GM18861 (cell line): ENCODE data around the gene ZNF423.

Experiments
- ATAC-seq: cut with Tn5 transposase; IDR thresholded peaks from one replicate; pipeline ENCODE4 v1.9.1; 2021; ENCODE audit not compliant: unreplicated experiment

ZNF423 gene

DNA sequence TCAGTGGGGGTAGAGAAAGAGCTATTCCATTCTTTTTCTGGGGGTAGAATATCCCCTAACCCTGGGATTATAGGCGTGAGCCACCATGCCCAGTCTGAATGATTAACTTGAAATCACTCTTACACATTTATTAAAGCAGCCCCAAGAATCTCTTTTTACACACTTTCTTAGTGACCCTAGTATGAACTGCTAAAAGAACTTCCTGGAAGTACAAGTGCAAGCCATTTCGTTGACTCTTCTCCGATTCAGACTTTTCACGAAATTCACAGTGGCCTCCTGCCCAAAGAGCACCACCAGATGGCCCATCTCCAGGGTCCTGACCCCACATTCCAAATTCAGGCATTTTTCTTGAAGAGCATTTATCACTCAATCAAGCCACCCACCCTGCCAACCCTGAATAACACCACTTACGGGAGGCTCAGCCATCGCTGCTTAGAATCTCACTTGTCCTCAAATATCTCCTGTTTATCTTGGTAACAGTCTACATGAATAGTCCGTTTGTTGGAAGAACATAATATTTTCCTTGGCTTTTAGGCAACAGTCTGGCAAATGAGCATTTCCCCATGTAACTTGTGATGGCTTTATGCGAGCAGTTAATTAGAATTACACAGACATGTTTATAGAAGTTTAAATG, 28.0 kb downstream of the ZNF423 start:
- no peak for ATAC-seq

GRCh38 chr16:49826515-49826914, 29.4 kb downstream of the ZNF423 start:
- ATAC-seq = no peak

DNA sequence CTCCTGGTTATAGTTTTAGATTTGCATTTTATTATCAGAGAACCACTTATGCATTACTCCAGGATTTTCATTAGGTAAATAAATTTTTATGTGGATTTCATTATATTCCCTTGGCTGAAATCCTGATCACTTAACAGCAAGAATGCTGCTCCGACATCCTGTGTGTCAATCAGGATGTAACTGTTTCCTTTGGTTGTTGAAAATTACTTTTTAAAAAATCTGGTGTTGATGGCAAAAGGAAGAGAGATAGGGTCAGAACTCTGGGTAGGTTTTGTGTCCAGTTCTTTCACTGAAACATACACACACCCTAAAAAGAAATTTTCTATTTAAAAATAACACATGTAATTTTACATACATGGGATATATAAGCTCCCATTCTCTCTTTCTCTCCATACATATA, 30.9 kb downstream of the ZNF423 start:
- no peak for ATAC-seq

GRCh38 chr16:49824593-49824992, 31.3 kb downstream of the ZNF423 start:
- no peak for ATAC-seq

GRCh38 chr16:49822649-49823370, 33.1 kb downstream of the ZNF423 start:
- ATAC-seq = no peak

- no peak for ATAC-seq
Measured at GRCh38 chr16:49821614-49822282, 34.2 kb downstream of the ZNF423 start.

GRCh38 chr16:49821156-49821555, 34.8 kb downstream of the ZNF423 start:
- ATAC-seq = no peak

GRCh38 chr16:49817754-49818507, 38.0 kb downstream of the ZNF423 start:
- ATAC-seq = no peak

- no peak for ATAC-seq
Measured at GRCh38 chr16:49816875-49817274, 39.0 kb downstream of the ZNF423 start.

DNA sequence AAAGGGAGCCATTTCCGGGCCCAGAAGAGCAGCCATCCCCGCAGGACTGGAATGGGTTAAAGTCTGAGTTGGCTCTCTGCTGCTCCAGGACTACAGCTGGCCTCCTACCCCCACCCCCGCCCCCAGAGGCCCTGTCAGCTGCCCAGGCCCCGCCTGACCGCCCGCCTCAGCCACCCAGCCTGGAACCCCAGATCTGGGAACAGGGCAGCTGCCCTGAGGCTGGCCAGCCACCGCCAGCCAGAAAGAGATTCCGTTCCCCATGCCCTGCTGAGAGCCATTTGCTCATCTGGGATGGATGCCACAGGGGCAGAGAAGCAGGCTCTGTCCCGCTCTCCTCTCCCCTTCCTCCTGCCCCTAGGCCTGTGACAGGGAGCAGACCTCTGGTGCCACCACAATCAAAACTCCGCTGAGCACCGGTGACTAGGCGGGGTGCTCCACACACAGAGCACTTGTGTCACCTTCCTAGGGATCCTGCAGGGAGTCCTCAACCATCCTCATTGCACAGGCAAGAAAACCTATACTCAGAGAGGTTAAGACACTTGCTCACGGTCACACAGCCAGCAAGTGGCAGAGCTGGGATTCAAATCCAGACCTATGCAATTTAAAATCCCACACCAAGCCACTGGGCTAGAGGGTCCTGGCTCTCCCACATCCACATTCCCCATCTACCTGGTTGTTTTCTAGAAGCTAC, 44.1 kb downstream of the ZNF423 start:
- no peak for ATAC-seq

DNA sequence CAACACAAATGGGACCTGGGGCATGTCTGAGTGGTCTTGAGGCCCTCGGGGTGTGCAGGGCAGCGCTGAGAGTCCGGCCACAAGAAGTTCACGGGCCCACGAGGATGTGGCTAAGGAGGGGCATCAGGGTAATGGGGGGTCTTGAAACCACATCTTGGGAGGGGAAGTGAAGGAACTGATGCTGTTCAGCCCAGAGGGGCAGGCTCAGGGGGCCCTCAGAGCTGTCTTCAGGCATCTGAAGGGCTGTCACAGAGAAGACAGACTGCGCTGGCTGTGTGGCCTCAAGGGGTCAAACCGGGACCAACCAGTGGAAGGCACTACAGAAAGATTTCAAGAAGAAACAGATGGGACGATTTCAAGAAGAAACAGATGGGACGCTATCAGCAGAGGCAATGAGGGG, 45.1 kb downstream of the ZNF423 start:
- ATAC-seq = no peak

GRCh38 chr16:49809561-49809960, 46.4 kb downstream of the ZNF423 start:
- no peak for ATAC-seq

DNA sequence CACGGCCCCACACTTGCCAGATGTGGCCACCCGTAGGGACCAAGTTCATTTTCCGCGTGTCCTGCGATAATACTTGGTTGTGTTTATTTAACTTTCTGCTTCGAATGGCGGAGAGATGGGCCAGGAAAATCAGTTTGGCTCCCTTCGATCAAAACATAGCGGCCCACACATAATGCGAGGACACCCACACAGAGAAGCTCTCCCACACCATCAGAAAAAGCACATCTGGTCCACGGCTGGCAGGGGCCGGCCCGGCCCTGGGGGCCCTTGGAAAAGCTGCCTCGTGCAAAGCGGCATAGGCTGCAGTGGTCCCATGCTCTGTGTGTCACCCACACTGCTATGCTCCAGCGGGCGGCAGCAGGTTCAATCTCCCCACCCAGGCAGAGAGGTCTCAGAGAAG, 46.9 kb downstream of the ZNF423 start:
- ATAC-seq = no peak

DNA sequence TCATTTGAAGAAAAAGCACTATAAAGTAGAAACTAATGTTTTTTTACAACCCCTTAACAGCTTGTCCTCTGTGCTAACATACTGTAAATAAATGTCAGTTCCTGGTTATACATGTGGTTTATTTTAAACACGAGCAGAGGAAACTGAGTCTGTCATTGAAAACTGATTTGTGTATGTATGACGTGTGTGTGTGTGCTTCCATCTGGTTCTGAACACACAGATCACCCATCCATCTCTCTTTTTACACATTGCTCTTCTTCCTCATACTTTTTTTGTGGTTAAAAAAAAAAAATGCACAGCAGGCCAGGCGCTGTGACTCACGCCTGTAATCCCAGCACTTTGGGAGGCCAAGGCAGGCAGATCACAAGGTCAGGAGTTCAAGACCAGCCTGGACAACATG, 49.5 kb downstream of the ZNF423 start:
- ATAC-seq = no peak

DNA sequence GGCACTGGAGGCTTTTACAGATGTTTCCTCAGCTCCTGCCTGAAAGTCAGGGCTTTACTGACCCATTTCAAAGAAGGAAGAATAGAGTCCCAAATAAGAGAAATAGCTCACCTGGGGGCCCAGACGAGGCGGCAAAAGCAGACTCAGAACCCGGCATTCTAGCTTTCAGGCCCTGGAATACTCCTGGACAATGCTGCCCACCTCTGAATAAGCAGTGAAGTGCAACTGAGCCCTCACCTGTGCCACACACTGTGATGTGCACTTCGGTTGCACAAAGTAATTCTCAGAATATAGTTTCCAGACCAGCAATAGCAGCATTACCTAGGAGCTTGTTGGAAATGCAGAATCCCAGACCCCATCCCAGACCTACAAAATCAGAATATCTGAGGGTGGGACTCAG, 54.6 kb downstream of the ZNF423 start:
- no peak for ATAC-seq

DNA sequence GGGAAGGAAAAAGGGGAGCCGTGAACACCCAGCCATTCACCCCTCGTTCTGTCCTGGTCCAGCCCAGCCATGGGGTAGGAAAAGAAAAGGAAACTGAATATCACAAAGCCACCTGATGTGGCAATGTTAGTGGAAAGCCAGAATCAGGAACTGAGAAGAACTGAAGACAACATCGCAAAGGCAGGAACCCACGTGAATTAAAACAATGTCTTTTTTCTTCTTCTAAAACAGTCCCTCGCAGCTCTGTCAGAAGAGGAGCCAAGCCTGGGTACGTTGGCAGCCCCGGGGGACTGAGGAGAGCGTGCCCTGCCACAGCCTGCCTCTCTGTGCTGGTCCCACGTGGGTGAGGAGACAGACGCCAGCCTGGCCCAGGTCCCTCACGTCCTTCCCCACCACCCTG, 55.0 kb downstream of the ZNF423 start:
- peak; percentile 46 for ATAC-seq

- ATAC-seq = no peak
Measured at GRCh38 chr16:49800441-49800840, 55.5 kb downstream of the ZNF423 start.

DNA sequence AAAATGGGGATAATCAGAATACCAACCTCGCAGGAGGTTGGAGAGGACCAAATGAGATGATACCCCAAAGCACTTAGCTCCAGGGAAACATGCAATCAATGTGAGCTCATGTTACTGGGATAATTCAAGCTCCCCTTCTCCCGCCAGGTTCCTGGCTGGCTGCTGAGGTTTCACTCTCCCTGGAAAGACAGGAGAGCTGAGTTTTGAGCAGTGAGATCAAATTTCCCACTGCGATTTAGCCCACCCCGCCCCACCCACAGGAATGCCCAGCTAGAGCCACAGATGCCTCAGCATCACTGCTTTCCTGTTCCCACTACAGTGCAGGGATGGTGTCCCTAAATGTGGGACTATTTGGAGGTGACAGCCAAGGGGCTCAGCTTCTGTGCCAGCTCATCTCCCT, 56.7 kb downstream of the ZNF423 start:
- no peak for ATAC-seq

- no peak for ATAC-seq
Measured at GRCh38 chr16:49795513-49795912, 60.4 kb downstream of the ZNF423 start.

GRCh38 chr16:49793244-49793643, 62.7 kb downstream of the ZNF423 start:
- ATAC-seq = no peak

DNA sequence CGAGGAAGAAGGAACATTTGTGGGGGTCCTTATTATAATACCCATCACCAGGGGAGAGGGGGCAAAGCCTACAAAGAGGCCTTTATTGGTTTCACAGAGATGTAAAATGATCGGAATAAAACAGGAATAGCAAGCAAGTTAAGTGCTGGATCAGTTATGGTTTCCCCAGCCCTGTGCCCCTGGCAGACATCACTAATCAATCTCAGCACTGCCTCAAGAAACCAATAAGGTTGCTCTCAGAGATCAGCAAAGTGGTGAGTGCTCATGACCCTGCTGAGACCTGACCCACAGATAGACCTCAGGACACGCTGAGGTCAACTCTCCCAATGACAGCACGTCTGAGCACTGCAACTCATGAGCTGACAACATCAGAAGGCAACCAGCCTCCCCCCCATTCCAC, 66.3 kb downstream of the ZNF423 start:
- no peak for ATAC-seq
